GM10847 (cell line): ENCODE results near the gene LHPP.

Experiments
- POLR2A ChIP-seq: IDR thresholded peaks from 2 replicates; pipeline ENCODE4 v1.6.1; 2011; ENCODE audit not compliant: insufficient read length; ENCODE audit errors: extremely low read depth

LHPP gene

DNA sequence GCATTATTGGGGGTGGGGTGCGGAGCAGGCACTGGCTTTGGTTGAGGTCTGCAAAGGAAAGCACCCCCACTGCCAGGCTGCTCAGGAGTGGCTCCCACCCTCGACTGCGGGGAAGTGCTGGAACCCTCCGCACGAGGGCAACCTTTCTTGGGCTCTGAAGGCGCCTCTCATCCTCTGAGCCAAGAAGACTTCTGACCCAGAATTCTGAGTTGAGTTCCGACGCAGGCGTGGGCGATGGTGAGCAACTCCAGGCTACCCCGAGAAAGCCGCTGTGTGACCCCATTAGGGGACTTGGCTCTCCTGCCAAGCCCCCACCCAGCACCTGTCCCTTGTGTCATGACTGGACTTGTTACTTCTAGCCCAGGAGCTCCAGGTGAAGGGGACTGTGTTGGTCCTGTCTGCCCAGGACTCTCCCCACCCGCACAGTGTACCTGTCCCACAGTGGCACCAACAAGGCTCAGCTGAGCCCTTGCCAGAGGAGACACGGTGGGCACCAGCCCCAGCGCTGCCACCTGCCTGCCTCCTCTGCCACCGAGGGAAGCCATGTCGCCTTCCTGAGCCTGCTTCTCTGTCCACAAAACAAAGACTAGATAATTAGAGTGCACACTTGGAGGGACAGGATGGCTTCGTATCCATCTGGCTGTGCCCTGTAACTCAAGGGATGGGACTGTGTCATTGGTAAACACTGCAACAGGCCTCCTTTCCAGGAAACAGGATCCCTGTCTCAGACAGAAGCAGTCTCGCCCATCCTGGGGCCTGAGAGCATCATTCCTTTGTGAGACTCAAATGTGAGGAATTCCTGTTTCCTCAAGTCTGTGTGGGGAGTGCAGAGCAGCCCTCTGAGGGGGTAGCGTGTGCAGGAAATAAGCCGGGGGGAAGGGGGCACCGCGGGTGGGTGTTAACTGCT is 128.8 kb downstream of the LHPP start:
- TF ChIP-seq POLR2A, result no peak

DNA sequence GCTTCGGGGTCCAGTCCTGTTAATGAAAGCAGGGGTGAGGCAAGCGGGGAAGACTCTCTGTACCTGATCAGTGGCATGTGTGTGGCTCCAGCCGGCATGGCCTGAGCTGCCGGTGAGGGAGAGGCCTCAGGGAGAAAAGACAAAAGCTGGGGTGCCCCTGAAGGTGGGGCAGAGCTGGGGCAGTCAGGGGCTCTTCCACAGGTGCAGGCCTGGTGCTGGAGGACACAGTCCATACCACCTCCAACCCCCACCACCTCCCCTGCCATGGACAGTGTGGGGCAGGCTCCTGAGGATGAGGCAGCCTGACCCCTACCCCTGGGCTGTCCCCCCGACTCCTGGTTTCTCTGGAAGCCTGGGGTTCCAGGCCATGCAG is 129.5 kb downstream of the LHPP start:
- TF ChIP-seq POLR2A, result no peak

DNA sequence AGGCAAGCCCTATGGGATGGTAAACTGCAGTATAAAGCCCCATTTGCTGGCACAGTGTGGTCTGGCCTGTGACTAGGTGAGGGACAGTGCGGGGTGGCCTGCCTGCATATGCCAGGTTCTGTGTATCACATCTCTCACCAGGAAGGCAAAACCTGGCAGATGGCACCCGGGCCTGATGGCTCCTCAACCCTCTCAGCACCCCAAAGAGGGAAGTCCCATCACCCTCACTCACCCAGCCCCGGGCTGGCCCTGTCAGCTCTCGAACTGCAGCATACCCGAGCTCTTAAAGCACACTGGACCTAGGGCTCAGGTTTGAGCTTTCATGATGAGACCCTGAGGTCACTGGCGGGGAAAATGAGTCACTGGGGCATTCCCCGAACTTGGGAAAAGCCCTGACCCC is 130.5 kb downstream of the LHPP start:
- TF ChIP-seq POLR2A, result no peak

DNA sequence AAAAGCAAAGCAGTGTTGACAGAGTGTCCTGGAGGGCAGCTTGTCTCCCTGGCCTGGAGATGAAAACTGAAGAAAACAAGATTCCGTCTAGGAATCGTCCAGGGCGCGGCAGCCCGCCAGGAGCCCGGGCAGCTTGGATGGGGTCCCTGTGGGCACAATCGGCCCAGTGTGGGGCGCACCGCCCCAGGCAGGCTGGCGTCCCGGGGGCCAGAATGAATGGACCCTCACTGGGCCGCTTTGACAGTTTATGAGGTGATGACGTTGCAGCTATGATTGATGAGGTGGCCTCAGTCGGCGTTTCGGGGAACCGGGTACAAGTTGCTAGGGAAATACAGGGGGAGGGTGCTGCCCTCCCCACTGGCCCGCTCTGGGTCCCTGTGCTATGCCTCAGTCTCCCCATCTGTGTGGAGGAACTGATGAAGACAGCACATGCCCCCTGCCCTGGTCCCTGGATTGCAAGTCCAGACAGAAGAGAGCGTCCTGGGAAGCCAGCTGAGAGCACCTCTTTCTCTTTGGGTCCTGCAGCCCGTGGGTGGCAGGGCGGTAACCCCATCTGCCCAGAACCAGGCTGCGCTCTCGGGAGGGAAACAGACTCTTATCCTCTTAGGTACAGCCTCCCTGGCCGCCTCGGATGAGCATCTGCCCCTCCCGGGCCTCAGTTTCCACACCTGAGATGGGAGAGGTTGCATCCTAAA is 131.3 kb downstream of the LHPP start:
- TF ChIP-seq POLR2A, result no peak

DNA sequence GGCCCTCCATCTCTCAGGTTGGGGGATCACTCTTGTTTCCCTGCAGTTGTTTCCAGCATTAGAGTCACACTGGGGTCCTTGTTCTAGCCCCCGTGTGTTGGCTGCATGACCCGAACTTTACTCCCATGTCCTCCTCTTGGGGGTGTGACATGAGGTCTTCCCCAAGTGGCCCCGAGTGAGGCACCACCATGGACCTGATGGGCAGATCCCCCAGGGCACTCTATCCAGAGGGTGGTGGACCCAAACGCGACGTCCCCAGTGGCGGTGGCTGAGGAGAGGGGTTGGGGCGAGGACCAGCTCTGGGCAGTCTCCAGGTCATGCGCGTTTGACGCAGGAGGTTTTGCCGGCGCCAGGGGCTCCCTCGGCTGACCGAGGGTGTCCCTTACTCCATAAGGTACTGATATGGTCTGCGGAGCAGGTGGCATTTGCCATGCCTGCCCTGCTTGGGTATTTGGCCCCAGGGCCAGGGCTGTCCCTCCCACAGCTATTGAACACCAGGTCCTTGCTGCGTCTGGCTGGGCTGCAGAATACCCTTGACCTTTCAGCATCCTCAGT is 131.9 kb downstream of the LHPP start:
- no peak for TF ChIP-seq POLR2A

DNA sequence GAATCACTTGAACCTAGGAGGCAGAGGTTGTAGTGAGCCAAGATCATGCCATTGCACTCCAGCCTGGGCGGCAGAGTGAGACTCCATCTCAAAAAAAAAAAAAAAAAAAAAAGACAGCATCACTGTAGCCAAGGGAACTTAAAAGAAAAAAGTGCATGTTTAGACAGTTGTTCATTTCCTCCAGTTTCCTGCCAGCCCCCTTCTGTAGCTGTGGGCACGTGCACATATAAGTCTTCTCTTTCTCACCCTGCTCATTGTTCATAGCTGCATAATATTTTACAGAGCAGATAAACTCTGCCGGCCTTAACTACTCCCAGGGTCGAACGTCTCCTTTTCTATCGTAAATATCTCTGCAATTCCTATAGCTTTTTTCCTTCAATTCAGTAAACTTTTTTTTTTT is 132.6 kb downstream of the LHPP start:
- no peak for TF ChIP-seq POLR2A

DNA sequence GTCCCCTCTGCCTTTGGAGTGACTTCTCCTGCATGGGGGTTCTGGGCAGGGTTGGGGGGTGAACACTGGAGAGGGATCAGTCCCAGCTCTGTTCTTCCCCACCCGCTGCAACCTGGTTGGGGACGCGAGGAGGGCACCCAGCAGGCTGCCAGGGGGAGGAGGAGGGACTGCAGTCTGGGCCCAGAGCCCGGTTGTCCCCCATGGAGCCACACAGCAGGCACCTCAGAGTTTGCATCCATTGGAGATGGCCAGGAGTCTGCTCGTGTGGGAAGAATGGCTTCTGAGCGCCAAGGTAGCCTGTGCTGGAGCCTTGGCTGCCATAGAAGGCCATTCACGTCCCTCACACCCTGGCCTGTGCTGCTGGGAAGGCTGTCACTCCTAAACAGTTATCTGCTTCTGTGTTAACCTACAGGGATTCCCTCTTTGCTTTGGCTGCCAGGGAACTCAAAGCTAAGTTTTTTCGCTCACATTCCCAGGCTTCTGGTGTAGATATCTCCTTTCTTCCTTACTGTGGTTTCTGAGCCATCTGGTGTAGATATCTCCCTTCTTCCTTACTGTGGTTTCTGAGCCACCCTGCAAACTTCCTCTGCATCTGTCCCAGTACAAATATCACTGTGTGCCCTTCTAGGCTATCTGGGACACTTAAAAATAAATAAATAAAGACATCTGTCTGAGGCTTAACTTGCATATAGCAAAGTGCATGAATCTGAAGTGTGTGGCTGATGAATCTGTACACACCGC is 133.7 kb downstream of the LHPP start:
- no peak for TF ChIP-seq POLR2A

DNA sequence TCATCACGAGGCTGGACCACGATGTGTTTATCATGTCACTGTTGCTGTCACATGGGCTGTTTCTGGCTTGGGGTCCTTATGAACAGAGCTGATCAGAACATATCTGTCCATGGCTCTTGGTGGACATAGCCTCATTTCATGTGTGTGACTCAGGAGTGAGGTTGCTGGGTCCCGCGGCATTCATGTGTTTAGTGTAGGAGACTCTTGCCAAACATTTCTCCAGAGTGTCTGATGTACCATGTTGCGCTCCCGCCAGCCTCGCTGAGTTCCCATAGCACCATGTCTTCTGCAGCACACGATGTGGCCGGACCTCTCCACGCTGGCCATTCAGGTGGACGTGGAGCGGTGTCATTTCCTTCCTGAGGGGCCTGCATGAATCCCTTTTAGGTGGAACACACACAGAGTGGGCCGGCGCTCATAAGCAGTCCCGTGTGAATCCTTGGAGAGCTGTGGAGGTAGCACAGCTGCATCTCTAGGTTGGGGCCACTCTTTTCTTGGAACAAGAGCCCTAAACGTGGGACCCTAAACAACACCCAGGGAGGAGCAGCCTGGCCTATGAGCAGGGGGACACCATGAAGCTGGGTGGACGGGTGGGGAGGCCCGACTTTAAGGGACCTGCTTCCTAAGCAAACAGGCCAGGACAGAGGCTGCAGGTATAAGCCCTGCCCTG is 134.6 kb downstream of the LHPP start:
- no peak for TF ChIP-seq POLR2A

DNA sequence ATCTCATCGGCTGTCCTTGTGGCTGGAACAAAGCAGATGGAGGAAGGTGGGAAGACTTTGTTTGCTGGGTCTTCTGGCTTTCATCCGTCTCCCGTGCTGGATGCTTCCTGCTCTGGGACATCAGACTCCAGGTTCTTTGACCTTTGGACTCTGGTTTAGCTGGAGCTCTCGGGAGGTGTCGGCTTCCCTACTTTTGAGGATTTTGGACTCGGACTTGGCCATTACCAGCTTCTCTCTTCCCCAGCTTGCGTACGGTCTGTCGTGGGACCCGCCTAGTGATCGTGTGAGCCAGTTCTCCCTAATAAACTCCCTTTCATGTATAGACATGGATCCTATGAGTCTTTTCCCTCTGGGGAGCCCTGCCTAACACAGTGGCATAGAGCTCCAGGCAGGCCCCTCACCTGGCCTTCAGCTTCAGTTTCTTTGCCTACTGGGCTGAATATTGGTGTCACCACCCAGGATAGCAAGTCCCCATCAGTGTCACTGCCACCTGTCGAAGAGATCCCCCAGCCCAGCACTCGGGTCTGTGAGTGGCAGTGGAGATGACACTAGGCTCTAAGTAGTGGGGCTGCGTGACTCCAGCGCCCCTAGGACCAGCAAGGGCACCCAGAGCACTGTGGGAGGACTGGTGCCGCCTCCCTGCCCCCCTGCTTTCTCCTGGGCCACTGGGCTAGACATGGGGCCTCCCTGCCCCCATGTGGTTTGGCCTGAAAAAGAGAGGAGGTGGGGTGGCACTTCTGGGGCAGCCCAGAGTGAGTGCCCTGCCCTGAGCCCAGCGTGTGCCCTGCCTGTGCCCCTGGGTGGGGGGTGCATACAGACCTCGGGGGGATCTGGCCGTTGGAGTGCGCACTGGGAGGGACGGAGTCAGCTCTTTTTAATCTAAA is 135.6 kb downstream of the LHPP start:
- TF ChIP-seq POLR2A, result no peak

DNA sequence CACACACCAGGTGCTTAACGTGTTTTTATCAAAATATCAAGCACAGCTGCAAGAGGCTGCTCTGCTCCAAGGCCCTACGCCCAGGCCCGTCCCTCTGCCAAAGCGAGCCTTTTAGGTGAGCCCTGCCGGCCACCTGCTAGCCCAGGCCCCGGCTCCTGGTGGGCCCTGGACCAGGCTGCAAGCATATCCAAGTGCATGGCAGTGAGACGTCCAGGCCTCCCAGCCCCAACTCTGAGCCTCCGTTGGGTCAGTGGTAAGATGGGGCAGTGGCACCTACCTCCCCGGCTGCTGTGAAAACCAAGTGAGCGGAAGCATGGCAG is 136.2 kb downstream of the LHPP start:
- no peak for TF ChIP-seq POLR2A

DNA sequence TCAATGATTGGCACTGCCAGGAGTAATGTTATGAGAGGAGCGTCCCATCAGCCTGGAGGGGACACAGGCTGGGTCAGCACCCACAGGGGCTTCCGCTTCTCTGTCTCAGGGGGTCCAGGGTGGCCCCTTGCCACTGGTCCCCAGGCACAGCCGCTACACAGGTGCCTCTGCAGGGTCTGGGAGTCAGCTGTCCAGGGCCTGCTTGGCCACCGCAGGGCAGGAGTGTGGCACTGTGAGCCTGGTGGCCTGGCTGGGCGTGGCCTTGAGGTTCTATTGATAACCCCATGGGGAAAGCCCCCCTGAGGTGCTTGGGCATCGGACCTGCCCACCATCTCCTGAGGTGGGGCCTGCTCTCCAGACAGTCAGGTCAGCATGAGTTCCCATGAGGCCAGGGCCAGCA is 136.6 kb downstream of the LHPP start:
- TF ChIP-seq POLR2A, result no peak

DNA sequence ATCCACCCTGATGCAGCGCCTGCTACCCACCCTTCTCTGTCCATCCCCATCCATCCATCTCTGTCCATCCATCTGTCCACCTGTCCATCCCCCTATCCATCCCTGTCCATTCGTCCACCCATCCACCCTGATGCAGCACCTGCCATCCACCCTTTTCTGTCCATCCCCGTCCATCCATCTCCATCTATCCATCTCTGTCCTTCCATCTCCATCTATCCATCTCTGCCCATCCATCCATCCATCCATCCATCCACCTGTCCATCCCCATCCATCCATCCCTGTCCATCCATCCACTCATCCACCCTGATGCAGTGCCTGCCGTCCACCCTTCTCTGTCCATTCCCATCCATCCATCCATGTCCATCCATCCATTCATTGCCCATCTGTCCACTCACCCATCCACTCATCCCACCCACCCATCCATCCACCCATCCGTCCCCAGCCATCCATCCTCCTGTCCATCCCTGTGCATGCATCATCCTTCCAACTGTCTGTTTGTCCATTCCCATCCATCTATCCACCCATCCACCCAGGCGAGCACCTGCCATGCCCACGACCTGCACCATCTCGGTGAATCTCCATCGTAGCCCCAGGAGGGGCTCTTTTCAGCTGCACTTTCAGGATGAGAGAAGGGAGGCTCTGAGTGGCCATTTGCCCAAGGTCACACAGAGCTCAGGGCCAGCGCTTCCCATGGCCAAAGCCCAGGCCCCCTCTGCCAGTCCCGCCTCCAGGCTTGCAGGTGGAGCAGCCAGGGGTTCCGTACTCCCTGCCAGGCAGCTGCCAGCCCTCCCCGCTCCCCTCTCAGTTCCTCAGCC is 137.4 kb downstream of the LHPP start:
- no peak for TF ChIP-seq POLR2A

DNA sequence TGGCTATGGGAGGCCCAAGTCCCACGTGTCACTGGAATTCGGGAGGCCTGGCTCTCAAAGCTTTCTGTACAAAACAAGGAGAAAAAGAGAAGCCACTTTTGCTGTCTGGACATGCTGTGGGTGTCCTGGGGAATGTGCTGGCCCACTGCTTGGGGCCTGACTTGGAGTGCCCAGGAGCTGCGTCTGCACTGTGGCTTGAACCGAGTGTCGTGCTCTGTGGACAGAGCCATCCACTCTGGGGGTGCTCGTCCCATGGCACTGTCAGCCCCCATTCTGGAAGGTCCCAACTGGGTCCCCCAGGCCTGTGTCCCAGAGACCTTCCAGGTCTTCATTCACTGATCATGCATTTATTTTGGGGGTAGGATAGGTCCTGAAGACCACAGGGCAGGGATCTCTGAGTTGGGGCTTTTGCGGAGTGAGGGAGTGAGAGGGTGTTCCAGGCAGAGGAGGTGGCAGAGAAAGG is 138.0 kb downstream of the LHPP start:
- TF ChIP-seq POLR2A, result no peak
